ENCODE data around the gene HES5. TPM values are rescaled to one million over a fixed set of nuclear protein-coding genes. Genes with fewer than 3 reads are reported as not detected.

The HES5 gene
- total RNA-seq, 1 experiment from 2014 or later: not detected

GRCh38 chr1:2563205-2563604, 33.1 kb upstream of the HES5 start:
- Mint-ChIP-seq H3K4me3 (no peak overlapping the region), H3K27me3 (ENCODE audit: low read depth) (peaks cover 3% of the 10 kb centered on the region), H3K36me3 (ENCODE audit: insufficient read depth in 1 of 3, low read depth in 3 of 3) (no peaks in the 10 kb centered on the region), H3K4me1 (peaks cover 0 to 6% of the 10 kb centered on the region in 2 experiments; a peak in 2 of 4 replicates), H3K9me3 (no peaks in the 10 kb centered on the region; a peak in 1 of 5 replicates), H3K27ac (no peak overlapping the region)
- H3K18ac ChIP-seq (ENCODE audit: insufficient read length, low read depth, low read length): no peak overlapping the region
- no peak overlapping the region for H3K4me2 ChIP-seq (ENCODE audit: insufficient read depth, insufficient read length, low read length)
- no peaks in the 10 kb centered on the region for H3K23me2 ChIP-seq (ENCODE audit: insufficient read length, low read depth, low read length, poor library complexity, severe bottlenecking)
- H2BK5ac ChIP-seq (ENCODE audit: insufficient read length, low read length): no peak overlapping the region
- TF ChIP-seq CTCF (conservative IDR thresholded peaks at IDR 0.05): no peak
- no CpG with 5 or more reads among the region's 18 CpGs for WGBS (ENCODE audit: extremely low coverage, insufficient read length, low lambda C conversion rate)
- no peaks in the 10 kb centered on the region for H3K4me1 ChIP-seq (ENCODE audit: insufficient read depth, low read length)
- H4K5ac ChIP-seq (ENCODE audit: insufficient read length, low read depth, low read length): no peak overlapping the region
- H4K20me1 ChIP-seq (ENCODE audit: control insufficient read depth, insufficient read depth, insufficient read length): no peaks in the 10 kb centered on the region
- H3K79me2 ChIP-seq (ENCODE audit: insufficient read depth, low read length): no peaks in the 10 kb centered on the region
- no peak overlapping the region for H3K27ac ChIP-seq (ENCODE audit: insufficient read length, low read depth, low read length)
- H3K9me3 ChIP-seq (ENCODE audit: control insufficient read depth, low read depth, low read length): no peaks in the 10 kb centered on the region
- no peak for DNase-seq
- H3K4ac ChIP-seq (ENCODE audit: low read depth, low read length): no peak overlapping the region
- H4K91ac ChIP-seq (ENCODE audit: insufficient read length, low read depth, low read length): no peak overlapping the region
- no peak overlapping the region for H2AK5ac ChIP-seq (ENCODE audit: insufficient read length, low read length)
- H3K79me1 ChIP-seq (ENCODE audit: insufficient read depth, low read depth, low read length, poor library complexity, severe bottlenecking): no peaks in the 10 kb centered on the region
- no peak overlapping the region for H3T11ph ChIP-seq (ENCODE audit: low read length)
- no peak overlapping the region for H3K56ac ChIP-seq (ENCODE audit: insufficient read length, low read depth, low read length)
- H2BK15ac ChIP-seq (ENCODE audit: low read depth, low read length): no peak overlapping the region
- H2BK12ac ChIP-seq (ENCODE audit: insufficient read length, low read depth, low read length): no peak overlapping the region
- H3K14ac ChIP-seq (ENCODE audit: insufficient read depth, low read length): no peak overlapping the region
- H3K9ac ChIP-seq (ENCODE audit: extremely low read depth, insufficient read length, low read length): no peak overlapping the region
- no peak overlapping the region for H3K23ac ChIP-seq (ENCODE audit: insufficient read length, low read depth, low read length)
- no peak overlapping the region for H2BK20ac ChIP-seq (ENCODE audit: low read depth, low read length, poor library complexity, severe bottlenecking)
- H4K8ac ChIP-seq (replicated peaks; ENCODE audit: insufficient read length, low read depth, low read length): no peak overlapping the region
- H3K27me3 ChIP-seq (ENCODE audit: insufficient read depth, low read length): no peaks in the 10 kb centered on the region
- H2AFZ ChIP-seq (ENCODE audit: low read length): no peak overlapping the region
- no peak overlapping the region for H2BK120ac ChIP-seq (ENCODE audit: low read depth, low read length, poor library complexity, severe bottlenecking)
